Mesothelial cell of epicardium (in vitro differentiated cells): Measurements from ENCODE around the gene MYL11. TPM values are rescaled to one million over a fixed set of nuclear protein-coding genes. Genes with fewer than 3 reads are reported as not detected.

ENCODE experiments used
- DNase-seq, 2 experiments: peaks; one replicate each; pipeline ENCODE4 v3.0.0; 2021; ENCODE audit warnings: low spot score in 2 of 2; ENCODE audit not compliant: unreplicated experiment in 2 of 2
- H3K27ac Mint-ChIP-seq: 2 replicates; pipeline ENCODE4 v1.8.0; 2021; ENCODE audit warnings: mixed read lengths
- H3K27me3 Mint-ChIP-seq: 2 replicates; pipeline ENCODE4 v1.8.0; 2021; ENCODE audit warnings: low read depth, mixed read lengths
- H3K36me3 Mint-ChIP-seq: 2 replicates; pipeline ENCODE4 v1.8.0; 2021; ENCODE audit warnings: mixed read lengths
- H3K4me1 Mint-ChIP-seq: 2 replicates; pipeline ENCODE4 v1.8.0; 2021; ENCODE audit warnings: mixed read lengths
- H3K4me3 Mint-ChIP-seq: 2 replicates; pipeline ENCODE4 v1.8.0; 2021; ENCODE audit warnings: mild to moderate bottlenecking, moderate library complexity, mixed read lengths
- H3K9me3 Mint-ChIP-seq: 2 replicates; pipeline ENCODE4 v1.8.0; 2021; ENCODE audit warnings: mixed read lengths
- total RNA-seq: library from RNA; stranded (reverse); gene quantifications from 3 replicates; pipeline ENCODE4 v1.2.1, GENCODE V29; 2021
- TF ChIP-seq, protein P1 (sequence below): fragments of 200-600 bp; sonication (generic); IDR thresholded peaks from one replicate; pipeline ENCODE4 v1.5.0; 2021; ENCODE audit warnings: antibody characterized with exemption; ENCODE audit not compliant: unreplicated experiment

The MYL11 gene
- total RNA-seq, 1 donor from 2014 or later, result 4.4 TPM

DNA sequence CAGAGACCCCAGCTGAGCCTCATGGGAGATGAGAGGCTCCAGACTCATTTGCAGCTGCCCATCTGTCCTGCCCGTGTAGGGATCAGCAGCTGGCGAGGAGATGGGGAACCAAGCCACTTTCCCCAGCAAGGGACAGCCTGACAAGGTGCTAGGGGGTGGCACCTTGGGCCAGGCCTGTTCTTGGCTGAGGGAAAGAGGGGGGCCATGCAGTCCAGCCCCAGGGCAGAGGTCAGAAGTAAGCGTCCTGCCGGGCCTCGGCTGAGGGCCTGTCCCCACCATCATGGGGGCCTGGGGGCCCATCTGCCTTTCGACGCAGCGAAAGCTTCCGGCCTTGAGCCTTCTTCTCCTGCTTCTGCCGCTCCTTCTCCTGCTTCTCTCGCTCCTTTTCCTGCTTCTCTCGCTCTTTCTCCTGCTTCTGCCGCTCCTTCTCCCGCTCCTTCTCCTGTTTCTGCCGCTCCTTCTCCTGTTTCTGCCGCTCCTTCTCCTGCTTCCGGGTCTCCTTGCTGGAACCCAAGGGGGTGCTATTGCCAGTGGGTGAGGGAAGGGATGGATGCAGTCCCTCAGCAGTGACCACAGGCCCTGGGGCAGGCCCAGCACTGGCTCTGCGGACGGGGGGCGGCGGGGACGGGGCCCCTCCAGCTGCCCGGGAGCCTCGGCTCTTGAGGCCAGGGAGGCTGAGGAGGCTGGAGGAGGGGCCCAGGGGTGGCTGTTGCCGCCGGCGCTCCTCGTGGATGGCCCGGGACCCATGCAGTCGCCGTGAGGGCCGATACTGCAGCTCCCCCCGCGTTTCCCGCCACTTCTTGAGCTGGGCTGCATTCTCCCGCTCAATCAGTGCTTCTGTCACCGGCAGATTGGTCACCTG is 16.7 kb upstream of the MYL11 start:
- Mint-ChIP-seq H3K4me1 (peaks cover 17% of the 10 kb centered on the region), H3K27ac (no peak overlapping the region), H3K9me3 (no peaks in the 10 kb centered on the region), H3K36me3 (peaks cover 15% of the 10 kb centered on the region), H3K4me3 (no peak overlapping the region), H3K27me3 (no peaks in the 10 kb centered on the region)
- TF ChIP-seq, protein P1, sequence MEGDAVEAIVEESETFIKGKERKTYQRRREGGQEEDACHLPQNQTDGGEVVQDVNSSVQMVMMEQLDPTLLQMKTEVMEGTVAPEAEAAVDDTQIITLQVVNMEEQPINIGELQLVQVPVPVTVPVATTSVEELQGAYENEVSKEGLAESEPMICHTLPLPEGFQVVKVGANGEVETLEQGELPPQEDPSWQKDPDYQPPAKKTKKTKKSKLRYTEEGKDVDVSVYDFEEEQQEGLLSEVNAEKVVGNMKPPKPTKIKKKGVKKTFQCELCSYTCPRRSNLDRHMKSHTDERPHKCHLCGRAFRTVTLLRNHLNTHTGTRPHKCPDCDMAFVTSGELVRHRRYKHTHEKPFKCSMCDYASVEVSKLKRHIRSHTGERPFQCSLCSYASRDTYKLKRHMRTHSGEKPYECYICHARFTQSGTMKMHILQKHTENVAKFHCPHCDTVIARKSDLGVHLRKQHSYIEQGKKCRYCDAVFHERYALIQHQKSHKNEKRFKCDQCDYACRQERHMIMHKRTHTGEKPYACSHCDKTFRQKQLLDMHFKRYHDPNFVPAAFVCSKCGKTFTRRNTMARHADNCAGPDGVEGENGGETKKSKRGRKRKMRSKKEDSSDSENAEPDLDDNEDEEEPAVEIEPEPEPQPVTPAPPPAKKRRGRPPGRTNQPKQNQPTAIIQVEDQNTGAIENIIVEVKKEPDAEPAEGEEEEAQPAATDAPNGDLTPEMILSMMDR, result no peak
- no peak for DNase-seq

DNA sequence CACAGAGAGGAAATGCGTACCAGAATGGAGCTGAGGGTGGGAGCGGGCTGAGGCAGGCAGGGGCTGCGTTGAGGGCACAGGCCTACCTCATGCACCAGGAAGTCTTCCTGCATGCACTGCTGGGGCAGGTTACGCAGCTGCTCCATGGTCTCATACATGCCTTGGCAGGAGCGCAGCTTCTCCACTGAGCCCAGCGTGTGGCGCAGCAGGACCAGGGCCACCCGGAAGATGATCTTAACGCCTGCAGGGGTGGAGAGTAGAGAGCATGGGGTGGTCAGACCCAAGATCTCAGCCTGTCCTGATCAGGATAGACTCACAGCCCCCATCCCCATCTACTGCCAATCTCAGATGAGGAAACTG is 16.0 kb upstream of the MYL11 start:
- no peak for DNase-seq
- TF ChIP-seq, protein P1, result no peak
- H3K27ac Mint-ChIP-seq, result no peak overlapping the region
- no peaks in the 10 kb centered on the region for H3K27me3 Mint-ChIP-seq
- H3K4me1 Mint-ChIP-seq, result peaks cover 17% of the 10 kb centered on the region
- H3K9me3 Mint-ChIP-seq, result no peaks in the 10 kb centered on the region
- H3K4me3 Mint-ChIP-seq, result no peak overlapping the region
- peaks cover 21% of the 10 kb centered on the region for H3K36me3 Mint-ChIP-seq

DNA sequence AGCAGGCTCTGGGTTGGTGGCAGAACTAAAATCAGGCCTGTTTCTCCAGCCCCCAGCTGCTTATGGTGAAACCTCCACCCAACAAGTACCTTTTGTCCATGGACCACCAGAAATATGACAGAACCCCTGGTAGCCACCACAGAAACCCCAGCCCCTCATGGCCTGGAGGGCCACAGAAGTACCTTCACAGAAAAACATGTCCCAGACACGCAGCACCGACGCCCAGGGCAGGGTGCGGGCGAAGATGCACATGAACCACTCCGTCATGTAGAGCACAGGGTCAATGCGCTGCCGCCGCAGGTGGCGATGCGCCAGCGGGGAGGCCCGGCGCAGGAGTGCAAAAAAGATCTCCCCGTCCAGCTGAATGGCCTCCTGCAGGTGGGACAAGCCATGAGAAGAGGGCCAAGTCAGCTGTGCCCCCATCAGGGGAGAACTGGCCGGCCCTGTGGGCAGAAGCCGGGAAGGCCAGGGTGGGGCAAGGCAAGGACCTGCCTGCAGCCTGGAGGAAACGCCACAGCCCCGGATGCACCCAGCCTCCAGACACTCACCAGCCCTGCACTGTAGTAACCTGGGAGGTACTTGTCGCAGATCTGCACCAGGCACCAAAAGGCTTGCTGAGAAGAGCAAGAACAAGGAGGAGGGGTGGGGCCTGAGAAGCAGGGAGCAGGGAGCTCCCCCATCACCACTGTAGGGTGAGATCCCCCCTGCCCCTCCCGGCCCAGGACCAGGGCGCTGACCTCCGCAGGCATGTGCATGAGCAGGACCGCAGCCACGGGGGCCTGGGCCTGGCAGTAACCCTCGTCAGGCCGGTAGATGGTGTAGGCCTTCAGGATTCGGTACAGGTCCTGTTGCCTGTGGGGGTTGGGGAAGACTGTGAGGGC is 15.4 kb upstream of the MYL11 start:
- Mint-ChIP-seq H3K27me3 (no peaks in the 10 kb centered on the region), H3K27ac (no peak overlapping the region), H3K4me3 (no peak overlapping the region), H3K4me1 (peaks cover 12% of the 10 kb centered on the region), H3K36me3 (peaks cover 22% of the 10 kb centered on the region), H3K9me3 (no peaks in the 10 kb centered on the region)
- TF ChIP-seq, protein P1, result no peak
- no peak for DNase-seq

DNA sequence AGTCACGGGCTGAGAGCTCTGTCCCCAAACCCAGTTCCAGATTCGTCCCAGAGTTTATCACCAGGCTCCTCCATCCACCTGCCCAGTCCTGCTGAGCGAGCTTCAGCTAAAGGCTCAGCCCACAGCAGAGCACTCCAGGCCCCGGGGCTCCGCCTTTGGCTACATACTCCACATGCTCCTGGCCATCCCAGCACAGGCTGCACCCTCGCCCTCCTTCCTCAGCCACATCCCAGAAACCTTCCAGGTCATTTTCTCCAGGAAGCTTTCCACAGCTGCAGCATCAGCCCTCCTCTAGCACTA is 14.8 kb upstream of the MYL11 start:
- H3K9me3 Mint-ChIP-seq, result no peaks in the 10 kb centered on the region

DNA sequence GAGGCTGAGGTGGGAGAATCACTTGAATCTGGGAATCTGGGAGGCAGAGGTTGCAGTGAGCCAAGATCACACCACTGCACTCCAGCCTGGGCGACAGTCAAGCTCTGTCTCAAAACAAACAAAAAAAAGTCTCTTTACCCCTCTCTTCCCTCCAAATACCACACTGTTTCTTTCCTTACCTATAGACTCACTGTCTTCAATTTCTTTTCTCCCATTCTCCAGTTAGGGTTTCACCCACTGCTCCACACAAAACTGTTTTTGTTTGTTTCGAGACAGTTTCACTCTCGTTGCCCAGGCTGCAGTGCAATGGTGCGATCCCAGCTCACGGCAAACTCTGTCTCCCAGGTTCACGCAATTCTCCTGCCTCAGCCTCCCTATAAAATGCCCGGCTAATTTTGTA is 13.4 kb upstream of the MYL11 start:
- no peak for DNase-seq
- H3K4me1 Mint-ChIP-seq, result peaks cover 1% of the 10 kb centered on the region
- no peak overlapping the region for H3K4me3 Mint-ChIP-seq
- TF ChIP-seq, protein P1, result no peak
- peaks cover 26% of the 10 kb centered on the region for H3K36me3 Mint-ChIP-seq
- no peaks in the 10 kb centered on the region for H3K27me3 Mint-ChIP-seq
- no peaks in the 10 kb centered on the region for H3K9me3 Mint-ChIP-seq
- no peak overlapping the region for H3K27ac Mint-ChIP-seq

More for the DNA sequence above, 14.8 kb upstream of the MYL11 start:
- H3K27me3 Mint-ChIP-seq, result no peaks in the 10 kb centered on the region
- H3K36me3 Mint-ChIP-seq, result peaks cover 19% of the 10 kb centered on the region
- H3K4me3 Mint-ChIP-seq, result no peak overlapping the region
- TF ChIP-seq, protein P1, result no peak
- H3K27ac Mint-ChIP-seq, result no peak overlapping the region
- H3K4me1 Mint-ChIP-seq, result peaks cover 8% of the 10 kb centered on the region
- DNase-seq, result no peak
